ENCODE measurements around the gene ASB1.
"Not testable (repeated sequence)": the region's sequence is repeated elsewhere in the genome, so short reads cannot be mapped to it uniquely, and the experiment has no call there.

The ASB1 gene

GRCh38 chr2:238440331-238440730 is 13.6 kb downstream of the ASB1 start:
- no peaks in the 10 kb centered on the region for H3K4me1 ChIP-seq (ENCODE audit: low read length)
- H4K20me1 ChIP-seq (ENCODE audit: insufficient read depth, low read length): no peaks in the 10 kb centered on the region
- no peaks in the 10 kb centered on the region for H3K9me2 ChIP-seq (replicated peaks; ENCODE audit: insufficient read depth, low read length)
- no peak overlapping the region for H3K27ac ChIP-seq (ENCODE audit: low read length)
- no peaks in the 10 kb centered on the region for H3F3A ChIP-seq (ENCODE audit: insufficient read depth, low read length)
- H3K9me3 ChIP-seq (replicated peaks; ENCODE audit: insufficient read depth, low read length): no peaks in the 10 kb centered on the region
- H3K9ac ChIP-seq (ENCODE audit: low read length): no peak overlapping the region
- no peak for DNase-seq
- H3K36me3 ChIP-seq (replicated peaks; ENCODE audit: insufficient read depth, low read length): peaks cover 3% of the 10 kb centered on the region; the same call in 1 of the 2 replicates
- H3K4me2 ChIP-seq (ENCODE audit: low read depth, low read length): no peak overlapping the region
- H2AFZ ChIP-seq (ENCODE audit: low read length): no peak overlapping the region
- no peak for TF ChIP-seq EZH2phosphoT487 (IDR thresholded peaks at IDR 0.05; ENCODE audit: low read length)
- TF ChIP-seq CTCF (IDR thresholded peaks at IDR 0.05; ENCODE audit: low read length): no peak
- no peak for TF ChIP-seq EZH2 (optimal IDR thresholded peaks at IDR 0.05; ENCODE audit: low read depth, low read length)
- H3K4me3 ChIP-seq (ENCODE audit: low read length): no peak overlapping the region
- H3K79me2 ChIP-seq (ENCODE audit: low read length): peaks cover 32% of the 10 kb centered on the region
- no peaks in the 10 kb centered on the region for H3K27me3 ChIP-seq (replicated peaks; ENCODE audit: insufficient read depth, low read length)

- H3K27ac ChIP-seq (ENCODE audit: low read length): no peak overlapping the region
- H3K4me2 ChIP-seq (ENCODE audit: low read depth, low read length): no peak overlapping the region
- DNase-seq: no peak
- H3K27me3 ChIP-seq (replicated peaks; ENCODE audit: insufficient read depth, low read length): no peaks in the 10 kb centered on the region
- no peaks in the 10 kb centered on the region for H3K4me1 ChIP-seq (ENCODE audit: low read length)
- H3K4me3 ChIP-seq (ENCODE audit: low read length): no peak overlapping the region
- TF ChIP-seq EZH2phosphoT487 (IDR thresholded peaks at IDR 0.05; ENCODE audit: low read length): no peak
- TF ChIP-seq EZH2 (optimal IDR thresholded peaks at IDR 0.05; ENCODE audit: low read depth, low read length): no peak
- TF ChIP-seq CTCF (IDR thresholded peaks at IDR 0.05; ENCODE audit: low read length): no peak
- H2AFZ ChIP-seq (ENCODE audit: low read length): no peak overlapping the region
- H3K9me2 ChIP-seq (replicated peaks; ENCODE audit: insufficient read depth, low read length): no peaks in the 10 kb centered on the region
- H3K9me3 ChIP-seq (replicated peaks; ENCODE audit: insufficient read depth, low read length): no peaks in the 10 kb centered on the region
- H3F3A ChIP-seq (ENCODE audit: insufficient read depth, low read length): no peaks in the 10 kb centered on the region
- H4K20me1 ChIP-seq (ENCODE audit: insufficient read depth, low read length): no peaks in the 10 kb centered on the region
- peaks cover 3% of the 10 kb centered on the region; the same call in 1 of the 2 replicates for H3K36me3 ChIP-seq (replicated peaks; ENCODE audit: insufficient read depth, low read length)
- H3K9ac ChIP-seq (ENCODE audit: low read length): no peak overlapping the region
- peaks cover 32% of the 10 kb centered on the region for H3K79me2 ChIP-seq (ENCODE audit: low read length)
Observed at GRCh38 chr2:238440767-238441166, 14.0 kb downstream of the ASB1 start.

- peaks cover 32% of the 10 kb centered on the region for H3K79me2 ChIP-seq (ENCODE audit: low read length)
- no peaks in the 10 kb centered on the region for H4K20me1 ChIP-seq (ENCODE audit: insufficient read depth, low read length)
- H3K4me2 ChIP-seq (ENCODE audit: low read depth, low read length): no peak overlapping the region
- no peak overlapping the region for H3K4me3 ChIP-seq (ENCODE audit: low read length)
- no peak for TF ChIP-seq EZH2 (optimal IDR thresholded peaks at IDR 0.05; ENCODE audit: low read depth, low read length)
- no peak for TF ChIP-seq CTCF (IDR thresholded peaks at IDR 0.05; ENCODE audit: low read length)
- TF ChIP-seq EZH2phosphoT487 (IDR thresholded peaks at IDR 0.05; ENCODE audit: low read length): no peak
- peaks cover 3% of the 10 kb centered on the region; the same call in 1 of the 2 replicates for H3K36me3 ChIP-seq (replicated peaks; ENCODE audit: insufficient read depth, low read length)
- H3K9me3 ChIP-seq (replicated peaks; ENCODE audit: insufficient read depth, low read length): no peaks in the 10 kb centered on the region
- H3K4me1 ChIP-seq (ENCODE audit: low read length): no peaks in the 10 kb centered on the region
- H3K9ac ChIP-seq (ENCODE audit: low read length): no peak overlapping the region
- H3K9me2 ChIP-seq (replicated peaks; ENCODE audit: insufficient read depth, low read length): no peaks in the 10 kb centered on the region
- no peaks in the 10 kb centered on the region for H3K27me3 ChIP-seq (replicated peaks; ENCODE audit: insufficient read depth, low read length)
- no peak overlapping the region for H2AFZ ChIP-seq (ENCODE audit: low read length)
- H3K27ac ChIP-seq (ENCODE audit: low read length): no peak overlapping the region
- DNase-seq: no peak
- H3F3A ChIP-seq (ENCODE audit: insufficient read depth, low read length): no peaks in the 10 kb centered on the region
Observed at GRCh38 chr2:238441262-238442114, 14.8 kb downstream of the ASB1 start.

- not testable (repeated sequence) for H3K4me1 ChIP-seq (ENCODE audit: low read length); H3K9ac ChIP-seq (ENCODE audit: low read length); H3F3A ChIP-seq (ENCODE audit: insufficient read depth, low read length); DNase-seq; H3K9me3 ChIP-seq (replicated peaks; ENCODE audit: insufficient read depth, low read length); H3K9me2 ChIP-seq (replicated peaks; ENCODE audit: insufficient read depth, low read length); H3K36me3 ChIP-seq (replicated peaks; ENCODE audit: insufficient read depth, low read length); H2AFZ ChIP-seq (ENCODE audit: low read length); H4K20me1 ChIP-seq (ENCODE audit: insufficient read depth, low read length); H3K27me3 ChIP-seq (replicated peaks; ENCODE audit: insufficient read depth, low read length); H3K27ac ChIP-seq (ENCODE audit: low read length); H3K4me2 ChIP-seq (ENCODE audit: low read depth, low read length); H3K4me3 ChIP-seq (ENCODE audit: low read length)
- H3K79me2 ChIP-seq (ENCODE audit: low read length): peaks cover 32% of the 10 kb centered on the region
Observed at GRCh38 chr2:238442257-238442656, 15.5 kb downstream of the ASB1 start.

Data from MM.1S (cell line).